Gastroesophageal sphincter (tissue), 4 donors: ENCODE data around the gene SFMBT2. TPM values are rescaled to one million over a fixed set of nuclear protein-coding genes. Genes with fewer than 3 reads are reported as not detected.

Source experiments
- ATAC-seq: fragments of 150-250 bp; one replicate; pipeline ENCODE4 v1.9.1; 2016; ENCODE audit warnings: mild to moderate bottlenecking, moderate library complexity
- H3K27ac ChIP-seq, 4 donors: fragments of 200-600 bp; sonication (generic) in 3 of 4; 1 replicate in 3 of 4; 2 replicates in 1 of 4; pipeline ENCODE4 v1.5.1; 2016 to 2019
- H3K27me3 ChIP-seq: fragments of 200-600 bp; sonication (generic); one replicate; pipeline ENCODE4 v1.5.1; 2019
- H3K36me3 ChIP-seq, 2 donors: fragments of 200-600 bp; sonication (generic); one replicate each; pipeline ENCODE4 v1.5.1; 2019; ENCODE audit warnings: control low read depth in 1 of 2
- H3K4me1 ChIP-seq, 3 donors: fragments of 200-600 bp; sonication (generic); 1 replicate in 2 of 3; 2 replicates in 1 of 3; pipeline ENCODE4 v1.5.1; 2016 to 2019; ENCODE audit warnings: control low read depth in 2 of 3
- H3K4me3 ChIP-seq, 2 donors: fragments of 200-600 bp; sonication (generic); one replicate each; pipeline ENCODE4 v1.5.1; 2019; ENCODE audit warnings: mild to moderate bottlenecking in 1 of 2, moderate library complexity in 1 of 2
- H3K9me3 ChIP-seq, 3 donors: fragments of 200-600 bp; sonication (generic); one replicate each; pipeline ENCODE4 v1.5.1; 2017 to 2019; ENCODE audit warnings: control low read depth in 2 of 3
- EP300 ChIP-seq: sonication (generic); formaldehyde crosslinking; IDR thresholded peaks from one replicate; pipeline ENCODE4 v1.6.1; 2017; ENCODE audit warnings: antibody characterized with exemption, mild to moderate bottlenecking
- POLR2A ChIP-seq, 2 donors: fragments of 450-650 bp; IDR thresholded peaks; one replicate each; pipeline ENCODE4 v1.6.1; 2017; ENCODE audit warnings: antibody characterized with exemption in 2 of 2, mild to moderate bottlenecking in 2 of 2, moderate library complexity in 1 of 2
- POLR2AphosphoS5 ChIP-seq: sonication (generic); formaldehyde crosslinking; IDR thresholded peaks from one replicate; pipeline ENCODE4 v1.6.1; 2017; ENCODE audit warnings: antibody characterized with exemption
- WGBS, 2 donors: methylation state at CpG; one replicate each; pipeline ENCODE4 v1.1.5; 2018; ENCODE audit warnings: low coverage in 1 of 2; 5-methylcytosine and 5-hydroxymethylcytosine counted together
- total RNA-seq, 4 donors: library from RNA; depleted of rRNA; stranded (reverse); fragments of >200 nt; gene quantifications; one replicate each; pipeline ENCODE4 v1.1.0, GENCODE V29; 2016
- TF ChIP-seq, protein P1 (sequence below), 4 experiments: fragments of 200-600 bp in 2 of 4; fragments of 450-650 bp in 2 of 4; sonication (generic) in 1 of 4; IDR thresholded peaks; one replicate each; pipeline ENCODE4 v1.5.1; 2017 to 2019; ENCODE audit warnings: antibody characterized with exemption in 4 of 4, mild to moderate bottlenecking in 2 of 4, moderate library complexity in 2 of 4

Gene SFMBT2
- total RNA-seq, 4 donors from 2014 or later = 6.9 to 14.3 (median 11.4) TPM

DNA sequence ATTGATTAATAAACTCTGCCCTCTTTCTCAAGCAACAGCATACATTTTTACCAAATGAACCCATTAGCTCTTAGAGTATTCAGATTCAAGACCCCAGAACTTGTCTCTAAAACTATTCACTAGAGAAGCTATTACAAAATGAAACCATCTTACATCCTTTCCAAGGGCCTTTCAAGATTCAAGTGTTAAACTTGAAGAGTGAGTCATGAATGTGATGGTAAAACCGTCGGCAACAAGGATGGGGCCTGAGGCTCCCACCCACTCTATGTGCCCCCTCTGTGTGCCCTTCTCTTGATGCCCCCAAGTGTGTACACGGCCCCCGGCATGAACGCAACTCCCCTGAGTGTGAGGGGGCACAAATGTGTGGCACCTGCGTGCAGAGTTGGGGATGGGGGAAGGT is 46.4 kb downstream of the SFMBT2 start:
- Histone ChIP-seq H3K27me3 (no peaks in the 10 kb centered on the region), H3K4me1 (no peaks in the 10 kb centered on the region), H3K4me3 (no peak overlapping the region), H3K9me3 (no peaks in the 10 kb centered on the region), H3K36me3 (peaks cover 0 to 74% of the 10 kb centered on the region in 2 donors), H3K27ac (no peak overlapping the region)
- no peak for TF ChIP-seq EP300
- TF ChIP-seq POLR2AphosphoS5 = no peak
- TF ChIP-seq POLR2A (IDR thresholded peaks at IDR 0.05) = no peak
- TF ChIP-seq, protein P1, sequence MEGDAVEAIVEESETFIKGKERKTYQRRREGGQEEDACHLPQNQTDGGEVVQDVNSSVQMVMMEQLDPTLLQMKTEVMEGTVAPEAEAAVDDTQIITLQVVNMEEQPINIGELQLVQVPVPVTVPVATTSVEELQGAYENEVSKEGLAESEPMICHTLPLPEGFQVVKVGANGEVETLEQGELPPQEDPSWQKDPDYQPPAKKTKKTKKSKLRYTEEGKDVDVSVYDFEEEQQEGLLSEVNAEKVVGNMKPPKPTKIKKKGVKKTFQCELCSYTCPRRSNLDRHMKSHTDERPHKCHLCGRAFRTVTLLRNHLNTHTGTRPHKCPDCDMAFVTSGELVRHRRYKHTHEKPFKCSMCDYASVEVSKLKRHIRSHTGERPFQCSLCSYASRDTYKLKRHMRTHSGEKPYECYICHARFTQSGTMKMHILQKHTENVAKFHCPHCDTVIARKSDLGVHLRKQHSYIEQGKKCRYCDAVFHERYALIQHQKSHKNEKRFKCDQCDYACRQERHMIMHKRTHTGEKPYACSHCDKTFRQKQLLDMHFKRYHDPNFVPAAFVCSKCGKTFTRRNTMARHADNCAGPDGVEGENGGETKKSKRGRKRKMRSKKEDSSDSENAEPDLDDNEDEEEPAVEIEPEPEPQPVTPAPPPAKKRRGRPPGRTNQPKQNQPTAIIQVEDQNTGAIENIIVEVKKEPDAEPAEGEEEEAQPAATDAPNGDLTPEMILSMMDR (IDR thresholded peaks at IDR 0.05) = no peak
- WGBS, 2 donors = 87 to 100% methylated on average over 2 to 3 of the region's 6 CpGs
- ATAC-seq = no peak

DNA sequence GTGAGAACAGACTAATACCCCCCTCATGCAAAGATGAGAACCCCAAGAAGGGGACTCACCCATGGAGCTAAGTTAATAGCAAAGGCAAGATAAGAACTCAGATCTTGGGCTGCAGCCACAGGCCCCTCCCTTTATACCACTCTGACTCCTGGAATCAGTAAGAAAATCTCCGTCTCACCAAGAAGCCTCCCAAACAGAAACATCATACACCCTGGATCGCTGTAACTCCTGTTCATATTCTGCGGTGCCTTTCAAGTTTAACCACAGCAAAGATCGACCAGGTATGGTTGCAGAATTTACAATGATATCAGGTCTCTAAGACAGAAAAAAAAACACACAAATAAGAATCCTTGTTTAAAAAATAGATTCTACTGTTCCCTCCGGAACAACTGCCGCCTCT is 47.1 kb downstream of the SFMBT2 start:
- Histone ChIP-seq H3K27ac (no peak overlapping the region), H3K9me3 (no peaks in the 10 kb centered on the region), H3K27me3 (no peaks in the 10 kb centered on the region), H3K36me3 (peaks cover 0 to 74% of the 10 kb centered on the region in 2 donors), H3K4me3 (no peak overlapping the region), H3K4me1 (no peaks in the 10 kb centered on the region)
- no peak for TF ChIP-seq POLR2A (IDR thresholded peaks at IDR 0.05)
- TF ChIP-seq, protein P1 (IDR thresholded peaks at IDR 0.05) = no peak
- 95 to 98% methylated on average over 6 of the region's 6 CpGs for WGBS, 2 donors
- ATAC-seq = no peak

GRCh38 chr10:7362471-7362870 is 48.4 kb downstream of the SFMBT2 start:
- Histone ChIP-seq H3K9me3 (no peaks in the 10 kb centered on the region), H3K27ac (no peak overlapping the region), H3K4me1 (no peaks in the 10 kb centered on the region), H3K27me3 (no peaks in the 10 kb centered on the region), H3K36me3 (peaks cover 0 to 71% of the 10 kb centered on the region in 2 donors), H3K4me3 (no peak overlapping the region)
- TF ChIP-seq EP300 = no peak
- TF ChIP-seq, protein P1 (IDR thresholded peaks at IDR 0.05) = no peak
- no peak for TF ChIP-seq POLR2AphosphoS5
- no peak for TF ChIP-seq POLR2A (IDR thresholded peaks at IDR 0.05)
- ATAC-seq = no peak
- 96 to 100% methylated on average over 1 to 3 of the region's 3 CpGs for WGBS, 2 donors

DNA sequence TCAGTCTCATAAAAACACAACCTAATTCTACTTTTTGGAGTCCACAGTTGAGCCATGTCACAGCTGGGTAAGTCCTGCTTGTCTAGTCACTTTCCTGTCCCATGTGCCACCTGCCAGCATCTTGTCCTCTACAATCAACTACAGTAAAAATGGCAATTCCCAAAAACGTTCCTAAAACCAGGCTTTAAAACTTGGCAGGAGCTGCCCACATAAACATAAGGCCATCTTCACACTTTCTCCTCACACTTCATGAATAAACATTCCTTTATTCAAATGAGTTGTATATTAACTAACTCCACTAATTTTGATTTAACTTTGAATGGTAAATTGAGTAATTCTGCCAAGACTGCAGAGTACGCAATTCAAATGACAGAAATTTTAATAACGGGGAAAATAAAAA is 49.5 kb downstream of the SFMBT2 start:
- Histone ChIP-seq H3K27me3 (no peaks in the 10 kb centered on the region), H3K36me3 (peaks cover 0 to 64% of the 10 kb centered on the region in 2 donors), H3K4me1 (no peaks in the 10 kb centered on the region), H3K4me3 (no peak overlapping the region), H3K9me3 (no peaks in the 10 kb centered on the region), H3K27ac (no peak overlapping the region)
- WGBS, 2 donors = 74 to 80% methylated on average over 3 of the region's 3 CpGs
- TF ChIP-seq EP300 (no peak), POLR2A (IDR thresholded peaks at IDR 0.05) (no peak), POLR2AphosphoS5 (no peak)
- TF ChIP-seq, protein P1 (IDR thresholded peaks at IDR 0.05) = no peak
- ATAC-seq = no peak

DNA sequence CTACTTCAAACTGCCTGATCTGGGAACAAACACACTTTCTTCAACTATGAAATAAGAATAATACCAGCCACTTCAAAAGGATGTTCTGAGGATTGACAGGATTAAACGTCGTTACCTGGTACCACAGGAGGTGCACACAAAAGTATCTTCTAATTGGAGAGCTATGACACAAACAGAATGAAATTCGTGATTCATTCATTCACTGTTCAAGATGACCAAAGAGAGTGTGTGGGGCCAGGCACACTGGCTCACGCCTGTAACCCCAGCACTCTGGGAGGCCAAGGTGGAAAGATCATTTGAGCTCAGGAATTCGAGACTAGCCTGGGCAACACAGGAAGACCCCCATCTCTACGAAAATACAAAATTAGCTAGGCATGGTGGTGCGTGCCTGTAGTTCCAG is 50.9 kb downstream of the SFMBT2 start:
- TF ChIP-seq EP300 (no peak), POLR2A (IDR thresholded peaks at IDR 0.05) (no peak)
- TF ChIP-seq, protein P1 (IDR thresholded peaks at IDR 0.05) = no peak
- ATAC-seq = no peak
- peaks cover 0 to 51% of the 10 kb centered on the region in 2 donors for H3K36me3 ChIP-seq

More for the DNA sequence above, 50.9 kb downstream of the SFMBT2 start:
- no peaks in the 10 kb centered on the region for H3K4me1 ChIP-seq
- H3K27ac ChIP-seq = no peak overlapping the region
- WGBS, 2 donors = 89 to 97% methylated on average over 7 of the region's 7 CpGs
- H3K9me3 ChIP-seq = no peaks in the 10 kb centered on the region
- H3K27me3 ChIP-seq = no peaks in the 10 kb centered on the region
- H3K4me3 ChIP-seq = no peak overlapping the region
